ENCODE measurements around the gene PWP2. TPM values are rescaled to one million over a fixed set of nuclear protein-coding genes. Genes with fewer than 3 reads are reported as not detected.

The PWP2 gene
- total and polyA plus RNA-seq, 2 donors (not counting 1 experiment from before 2014, with no cell fraction given): 3.6 to 13.5 TPM

DNA sequence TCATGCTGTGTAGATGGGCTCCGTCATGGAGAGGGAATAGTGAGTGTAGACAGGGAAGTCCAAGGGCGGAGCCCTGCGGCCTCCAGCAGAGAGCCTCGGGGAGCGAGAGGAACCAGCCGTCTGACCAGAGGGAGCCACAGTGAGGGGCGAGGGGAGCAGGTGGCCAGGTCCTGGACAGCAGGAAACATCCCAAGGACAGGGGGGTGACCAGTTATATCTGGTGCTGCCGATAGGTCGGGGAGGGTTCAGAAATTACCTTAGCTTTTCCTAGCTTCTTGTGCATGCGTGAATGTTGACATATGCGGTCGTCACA, 48.6 kb upstream of the PWP2 start:
- no peak overlapping the region for H2AFZ ChIP-seq (ENCODE audit: insufficient read depth, low read depth, low read length, poor library complexity, severe bottlenecking)
- H3K36me3 ChIP-seq (replicated peaks in 1 of 2; ENCODE audit: control extremely low read depth in 1 of 2, control insufficient read depth in 1 of 2, extremely low read depth in 1 of 2, insufficient read depth in 2 of 2, low read length in 1 of 2): peaks cover 6 to 62% of the 10 kb centered on the region in 2 experiments
- no peaks in the 10 kb centered on the region for H3K4me1 Mint-ChIP-seq
- CTCF ChIA-PET: no interaction called here
- H3K4me1 ChIP-seq (ENCODE audit: control insufficient read depth in 2 of 2, insufficient read depth in 2 of 2, low read length in 2 of 2): no peaks in the 10 kb centered on the region
- no peak overlapping the region for H3K4me3 Mint-ChIP-seq
- no peaks in the 10 kb centered on the region for H3K27me3 Mint-ChIP-seq
- ATAC-seq (ENCODE audit: low read depth): no peak
- over 99% methylated on average over 10 of the region's 12 CpGs for WGBS (ENCODE audit: insufficient coverage)
- no peaks in the 10 kb centered on the region for H3K9me3 ChIP-seq (ENCODE audit: control extremely low read depth in 1 of 3, control insufficient read depth in 2 of 3, insufficient read depth in 1 of 3, low read length in 2 of 3)
- H3K79me2 ChIP-seq (ENCODE audit: control insufficient read depth, insufficient read depth, low read length): peaks cover 44% of the 10 kb centered on the region
- no peak overlapping the region for H3K9ac ChIP-seq (ENCODE audit: low read length)
- no peak for TF ChIP-seq EZH2 (IDR thresholded peaks at IDR 0.05; ENCODE audit: borderline replicate concordance, insufficient read depth, low read depth, low read length, poor library complexity, severe bottlenecking)
- TF ChIP-seq, protein P1, sequence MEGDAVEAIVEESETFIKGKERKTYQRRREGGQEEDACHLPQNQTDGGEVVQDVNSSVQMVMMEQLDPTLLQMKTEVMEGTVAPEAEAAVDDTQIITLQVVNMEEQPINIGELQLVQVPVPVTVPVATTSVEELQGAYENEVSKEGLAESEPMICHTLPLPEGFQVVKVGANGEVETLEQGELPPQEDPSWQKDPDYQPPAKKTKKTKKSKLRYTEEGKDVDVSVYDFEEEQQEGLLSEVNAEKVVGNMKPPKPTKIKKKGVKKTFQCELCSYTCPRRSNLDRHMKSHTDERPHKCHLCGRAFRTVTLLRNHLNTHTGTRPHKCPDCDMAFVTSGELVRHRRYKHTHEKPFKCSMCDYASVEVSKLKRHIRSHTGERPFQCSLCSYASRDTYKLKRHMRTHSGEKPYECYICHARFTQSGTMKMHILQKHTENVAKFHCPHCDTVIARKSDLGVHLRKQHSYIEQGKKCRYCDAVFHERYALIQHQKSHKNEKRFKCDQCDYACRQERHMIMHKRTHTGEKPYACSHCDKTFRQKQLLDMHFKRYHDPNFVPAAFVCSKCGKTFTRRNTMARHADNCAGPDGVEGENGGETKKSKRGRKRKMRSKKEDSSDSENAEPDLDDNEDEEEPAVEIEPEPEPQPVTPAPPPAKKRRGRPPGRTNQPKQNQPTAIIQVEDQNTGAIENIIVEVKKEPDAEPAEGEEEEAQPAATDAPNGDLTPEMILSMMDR (IDR thresholded peaks at IDR 0.05): no peak
- POLR2A ChIA-PET: no interaction called here
- H3K4me3 ChIP-seq (ENCODE audit: control extremely low read depth in 1 of 5, extremely low read depth in 1 of 5, insufficient read depth in 1 of 5, low read depth in 2 of 5, low read length in 4 of 5): no peak overlapping the region
- H4K20me1 ChIP-seq (ENCODE audit: control insufficient read depth, insufficient read depth, low read length, poor library complexity, severe bottlenecking): peaks cover 41% of the 10 kb centered on the region
- intact Hi-C loops (cut with micrococcal nuclease): no loop called here
- H3K9me3 Mint-ChIP-seq (ENCODE audit: insufficient read depth): no peaks in the 10 kb centered on the region
- no peak overlapping the region for H3K27ac Mint-ChIP-seq
- no peak for DNase-seq
- no peak overlapping the region for H3K4me2 ChIP-seq (replicated peaks; ENCODE audit: low read depth, low read length, poor library complexity, severe bottlenecking)
- no peaks in the 10 kb centered on the region for H3K27me3 ChIP-seq (replicated peaks in 1 of 4; ENCODE audit: control extremely low read depth in 1 of 4, control insufficient read depth in 3 of 4, insufficient read depth in 4 of 4, low read length in 3 of 4)
- H3K27ac ChIP-seq (ENCODE audit: low read length in 2 of 2): no peak overlapping the region

DNA sequence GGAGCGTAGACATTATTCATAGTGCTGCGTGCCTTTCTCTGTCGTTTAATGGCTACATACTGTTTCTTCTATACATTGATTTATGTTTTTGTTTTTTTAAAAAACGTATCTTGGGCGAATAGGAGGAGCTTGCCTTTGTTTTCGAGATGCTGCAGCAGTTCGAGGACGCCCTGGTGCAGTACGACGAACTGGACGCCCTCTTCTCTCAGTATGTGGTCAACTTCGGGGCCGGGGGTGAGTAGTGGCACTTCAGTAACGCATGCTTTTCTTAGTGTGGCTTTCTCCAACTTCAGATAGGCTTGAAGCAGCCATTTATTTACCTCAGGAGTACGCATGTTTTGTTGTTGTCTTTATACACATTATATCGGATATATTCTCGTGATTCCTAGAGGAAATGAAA, 48.2 kb upstream of the PWP2 start:
- no peaks in the 10 kb centered on the region for H3K27me3 Mint-ChIP-seq
- H3K4me3 Mint-ChIP-seq: no peak overlapping the region
- ATAC-seq (ENCODE audit: low read depth): no peak
- Histone ChIP-seq H3K79me2 (ENCODE audit: control insufficient read depth, insufficient read depth, low read length) (peaks cover 43% of the 10 kb centered on the region), H3K4me2 (replicated peaks; ENCODE audit: low read depth, low read length, poor library complexity, severe bottlenecking) (no peak overlapping the region), H3K4me1 (ENCODE audit: control insufficient read depth in 2 of 2, insufficient read depth in 2 of 2, low read length in 2 of 2) (no peaks in the 10 kb centered on the region), H3K36me3 (replicated peaks in 1 of 2; ENCODE audit: control extremely low read depth in 1 of 2, control insufficient read depth in 1 of 2, extremely low read depth in 1 of 2, insufficient read depth in 2 of 2, low read length in 1 of 2) (peaks cover 6 to 62% of the 10 kb centered on the region in 2 experiments), H3K27ac (ENCODE audit: low read length in 2 of 2) (no peak overlapping the region), H2AFZ (ENCODE audit: insufficient read depth, low read depth, low read length, poor library complexity, severe bottlenecking) (no peak overlapping the region), H4K20me1 (ENCODE audit: control insufficient read depth, insufficient read depth, low read length, poor library complexity, severe bottlenecking) (peaks cover 37% of the 10 kb centered on the region), H3K9me3 (ENCODE audit: control extremely low read depth in 1 of 3, control insufficient read depth in 2 of 3, insufficient read depth in 1 of 3, low read length in 2 of 3) (no peaks in the 10 kb centered on the region), H3K9ac (ENCODE audit: low read length) (no peak overlapping the region), H3K4me3 (ENCODE audit: control extremely low read depth in 1 of 5, extremely low read depth in 1 of 5, insufficient read depth in 1 of 5, low read depth in 2 of 5, low read length in 4 of 5) (no peak overlapping the region), H3K27me3 (replicated peaks in 1 of 4; ENCODE audit: control extremely low read depth in 1 of 4, control insufficient read depth in 3 of 4, insufficient read depth in 4 of 4, low read length in 3 of 4) (no peaks in the 10 kb centered on the region)
- ChIA-PET CTCF (no interaction called here), POLR2A (no interaction called here)
- no peaks in the 10 kb centered on the region for H3K9me3 Mint-ChIP-seq (ENCODE audit: insufficient read depth)
- TF ChIP-seq, protein P1 (IDR thresholded peaks at IDR 0.05): no peak
- TF ChIP-seq EZH2 (IDR thresholded peaks at IDR 0.05; ENCODE audit: borderline replicate concordance, insufficient read depth, low read depth, low read length, poor library complexity, severe bottlenecking): no peak
- intact Hi-C loops (cut with micrococcal nuclease): no loop called here
- H3K27ac Mint-ChIP-seq: no peak overlapping the region
- WGBS (ENCODE audit: insufficient coverage): 99% methylated on average over 8 of the region's 17 CpGs
- H3K4me1 Mint-ChIP-seq: no peaks in the 10 kb centered on the region
- DNase-seq: no peak

Data from B cell (primary cell).